Prostate gland (tissue), 2 donors: ENCODE results near the gene PRSS21. TPM values are rescaled to one million over a fixed set of nuclear protein-coding genes. Genes with fewer than 3 reads are reported as not detected.

ENCODE experiments used
- DNase-seq: peaks from one replicate; pipeline ENCODE4 v3.0.0-alpha.2; 2019; ENCODE audit warnings: low spot score
- H3K27ac ChIP-seq, 2 donors: fragments of 200-600 bp; sonication (generic); 2 replicates each; pipeline ENCODE4 v1.5.1; 2017 to 2019
- H3K27me3 ChIP-seq: fragments of 200-600 bp; sonication (generic); replicated peaks from 2 replicates; pipeline ENCODE4 v1.5.1; 2019; ENCODE audit not compliant: insufficient read depth
- H3K36me3 ChIP-seq, 2 donors: fragments of 200-600 bp; sonication (generic); 1 replicate in 1 of 2; 2 replicates in 1 of 2; pipeline versions ENCODE4 v1.5.1 to v1.8.1; 2017 to 2019
- H3K4me1 ChIP-seq: fragments of 200-600 bp; sonication (generic); replicated peaks from 2 replicates; pipeline ENCODE4 v1.5.1; 2019
- H3K4me3 ChIP-seq, 2 donors: fragments of 200-600 bp; sonication (generic); 2 replicates each; pipeline ENCODE4 v1.5.1; 2017 to 2019
- H3K9me3 ChIP-seq: fragments of 200-600 bp; sonication (generic); 2 replicates; pipeline ENCODE4 v1.5.1; 2017
- CTCF ChIP-seq, 4 experiments: fragments of 200-600 bp in 2 of 4; fragments of 450-650 bp in 2 of 4; sonication (generic) in 2 of 4; IDR thresholded peaks; 1 replicate in 3 of 4; 2 replicates in 1 of 4; pipeline ENCODE4 v1.5.1; 2016 to 2019; ENCODE audit warnings: antibody characterized with exemption in 4 of 4, mild to moderate bottlenecking in 2 of 4, moderate library complexity in 2 of 4
- POLR2A ChIP-seq: fragments of 450-650 bp; IDR thresholded peaks from one replicate; pipeline ENCODE4 v1.6.1; 2016; ENCODE audit warnings: antibody characterized with exemption, mild to moderate bottlenecking
- POLR2AphosphoS5 ChIP-seq: sonication (generic); formaldehyde crosslinking; IDR thresholded peaks from one replicate; pipeline ENCODE4 v1.6.1; 2017; ENCODE audit warnings: antibody characterized with exemption
- WGBS: methylation state at CpG from one replicate; pipeline ENCODE4 v1.1.5; 2018; 5-methylcytosine and 5-hydroxymethylcytosine counted together
- intact Hi-C: fragments of 100-400 bp; cut with DNase I; formaldehyde crosslinking; loops from one replicate; pipeline ENCODE4 v1.14.2; 2022
- total RNA-seq, 2 donors: library from RNA; depleted of rRNA; stranded (reverse); fragments of >200 nt; gene quantifications; one replicate each; pipeline ENCODE4 v1.1.0, GENCODE V29; 2016

The PRSS21 gene
- total RNA-seq, 2 donors from 2014 or later, result 33.5 to 50.6 TPM

GRCh38 chr16:2846511-2847310 is 29.7 kb downstream of the PRSS21 start:
- Histone ChIP-seq H3K27me3 (no peaks in the 10 kb centered on the region), H3K4me3 (no peak overlapping the region), H3K4me1 (no peaks in the 10 kb centered on the region), H3K27ac (no peak overlapping the region), H3K9me3 (no peaks in the 10 kb centered on the region), H3K36me3 (no peaks in the 10 kb centered on the region)
- TF ChIP-seq POLR2A, result no peak
- TF ChIP-seq POLR2AphosphoS5, result no peak
- no peak for TF ChIP-seq CTCF (IDR thresholded peaks at IDR 0.05)
- DNase-seq, result no peak
- intact Hi-C loops, result no loop called here
- WGBS, result 51% methylated on average over 3 of the region's 3 CpGs

GRCh38 chr16:2848933-2849725 is 32.1 kb downstream of the PRSS21 start:
- Histone ChIP-seq H3K27ac (no peak overlapping the region), H3K36me3 (no peaks in the 10 kb centered on the region), H3K27me3 (no peaks in the 10 kb centered on the region), H3K4me1 (no peaks in the 10 kb centered on the region), H3K4me3 (no peak overlapping the region), H3K9me3 (no peaks in the 10 kb centered on the region)
- DNase-seq, result no peak
- intact Hi-C loops, result no loop called here
- TF ChIP-seq POLR2A, result no peak
- TF ChIP-seq CTCF (IDR thresholded peaks at IDR 0.05), result no peak
- no peak for TF ChIP-seq POLR2AphosphoS5
- WGBS, result 74% methylated on average over 16 of the region's 16 CpGs

- Histone ChIP-seq H3K27me3 (no peaks in the 10 kb centered on the region), H3K4me1 (no peaks in the 10 kb centered on the region), H3K9me3 (no peaks in the 10 kb centered on the region), H3K36me3 (no peaks in the 10 kb centered on the region), H3K4me3 (no peak overlapping the region), H3K27ac (no peak overlapping the region)
- DNase-seq, result no peak
- 92% methylated on average over 16 of the region's 16 CpGs for WGBS
- intact Hi-C loops, result no loop called here
- TF ChIP-seq POLR2A (no peak), POLR2AphosphoS5 (no peak), CTCF (IDR thresholded peaks at IDR 0.05) (no peak)
Measured at GRCh38 chr16:2852003-2852730, 35.1 kb downstream of the PRSS21 start.

DNA sequence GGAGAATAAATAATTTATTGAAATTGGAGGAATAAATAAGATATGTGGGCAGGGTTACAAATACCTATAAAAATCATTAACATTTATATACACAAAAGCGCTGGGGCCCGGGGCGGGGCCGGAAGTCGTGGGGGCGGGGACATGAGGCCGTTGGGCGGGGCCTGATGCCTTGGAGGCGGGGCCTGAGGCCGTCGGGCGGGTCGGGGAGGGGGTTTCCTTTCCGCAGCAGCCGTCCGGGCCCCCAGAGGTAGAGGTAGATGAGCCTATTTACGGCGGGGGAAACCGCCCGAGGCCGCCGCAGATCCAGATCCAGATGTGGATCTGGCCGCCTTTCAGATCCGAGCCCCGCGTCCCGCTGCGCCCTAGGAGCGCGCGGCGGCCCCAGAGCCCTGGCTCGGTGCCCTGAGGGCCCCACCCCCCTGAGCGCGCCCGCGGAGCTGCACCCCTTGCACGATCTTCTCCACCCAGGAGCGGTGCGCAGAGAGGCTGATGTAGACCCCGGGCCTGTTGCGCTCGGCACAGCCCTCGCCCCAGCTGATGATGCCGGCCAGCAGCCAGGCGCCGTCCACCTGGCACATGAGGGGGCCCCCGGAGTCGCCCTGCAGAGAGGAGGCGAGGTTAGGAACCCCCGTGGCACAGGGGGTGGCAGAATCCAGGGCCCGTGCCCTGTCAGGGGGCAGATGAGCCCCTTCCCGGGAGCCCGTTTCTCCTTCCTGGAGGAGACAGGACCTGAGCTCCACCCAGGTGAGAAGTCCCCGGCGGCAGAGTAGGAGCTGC is 35.9 kb downstream of the PRSS21 start:
- intact Hi-C loops, result no loop called here
- WGBS, result 59% methylated on average over 54 of the region's 56 CpGs
- Histone ChIP-seq H3K4me1 (no peaks in the 10 kb centered on the region), H3K36me3 (no peaks in the 10 kb centered on the region), H3K27ac (no peak overlapping the region), H3K27me3 (no peaks in the 10 kb centered on the region), H3K4me3 (no peak overlapping the region), H3K9me3 (no peaks in the 10 kb centered on the region)
- DNase-seq, result no peak
- TF ChIP-seq CTCF (IDR thresholded peaks at IDR 0.05), result no peak
